ENCODE data around the gene HCRT.

Gene HCRT

DNA sequence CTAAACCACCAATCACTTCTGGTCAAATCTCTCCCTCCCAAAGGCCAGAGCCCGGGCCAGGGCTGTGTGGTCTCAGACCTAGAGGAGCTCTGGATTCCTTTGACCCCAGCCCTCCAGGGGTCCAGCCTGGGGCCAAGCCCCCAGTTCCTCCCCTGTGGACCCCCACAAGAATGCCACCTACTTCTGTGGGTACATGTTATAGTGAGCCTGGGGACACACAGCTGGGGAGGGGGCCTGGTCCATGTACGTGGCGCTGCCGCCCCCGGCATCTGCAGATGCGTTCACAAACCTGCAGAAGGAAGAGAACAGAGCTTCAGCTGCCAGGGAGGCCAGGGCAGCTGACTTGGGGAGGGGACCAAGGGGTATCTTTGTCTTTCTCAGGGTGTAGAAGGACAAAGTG is 16.9 kb upstream of the HCRT start:
- Histone ChIP-seq H3K4me1 (ENCODE audit: control insufficient read depth in 1 of 2, insufficient read depth in 2 of 2, low read length in 2 of 2) (no peaks in the 10 kb centered on the region), H4K8ac (ENCODE audit: low read depth, low read length) (no peak overlapping the region), H3K23ac (ENCODE audit: low read length) (no peak overlapping the region), H4K91ac (ENCODE audit: low read depth, low read length) (no peak overlapping the region), H3K14ac (ENCODE audit: low read length) (no peak overlapping the region), H3K79me1 (ENCODE audit: low read length) (no peaks in the 10 kb centered on the region), H3K27ac (ENCODE audit: low read depth, low read length) (no peak overlapping the region), H3K36me3 (ENCODE audit: control insufficient read depth in 1 of 2, insufficient read depth in 2 of 2, low read length in 2 of 2) (peaks cover 21 to 30% of the 10 kb centered on the region in 2 experiments), H2AK5ac (ENCODE audit: low read length) (no peak overlapping the region), H3K4ac (ENCODE audit: low read depth, low read length) (no peak overlapping the region), H2BK12ac (ENCODE audit: low read length) (no peak overlapping the region), H3K9me3 (ENCODE audit: insufficient read depth, low read depth, low read length) (no peaks in the 10 kb centered on the region), H2BK120ac (ENCODE audit: insufficient read depth, low read length, poor library complexity) (no peak overlapping the region), H3K4me3 (ENCODE audit: low read depth, low read length) (peak overlapping the region; percentile 20), H3K27me3 (ENCODE audit: insufficient read depth, low read length) (no peaks in the 10 kb centered on the region), H3K4me2 (ENCODE audit: low read length) (no peak overlapping the region), H3K79me2 (ENCODE audit: control insufficient read depth, insufficient read depth, low read length, poor library complexity) (no peaks in the 10 kb centered on the region), H3K9ac (ENCODE audit: low read length) (no peak overlapping the region), H2BK5ac (ENCODE audit: low read depth, low read length, poor library complexity) (no peak overlapping the region), H3K18ac (ENCODE audit: low read length) (no peak overlapping the region), H2AFZ (ENCODE audit: insufficient read depth, low read length, poor library complexity) (no peak overlapping the region), H4K12ac (ENCODE audit: low read depth, low read length) (no peak overlapping the region)
- DNase-seq: no peak
- no CpG with 5 or more reads among the region's 6 CpGs for WGBS (ENCODE audit: extremely low coverage, insufficient coverage, insufficient read length)

DNA sequence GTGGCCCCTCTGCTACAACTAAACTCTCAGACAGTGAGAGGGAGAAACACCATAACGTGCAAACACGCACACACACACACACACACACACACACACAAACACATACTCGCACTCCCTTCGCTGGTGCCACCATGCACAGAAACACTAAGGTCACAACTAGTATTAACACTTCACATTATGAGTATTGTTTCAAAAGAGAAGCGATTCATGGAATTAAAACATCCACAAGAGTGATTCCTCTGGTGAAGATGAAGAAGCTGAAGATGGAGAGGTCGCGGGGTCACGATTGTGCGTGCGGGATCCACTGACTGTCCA is 16.2 kb upstream of the HCRT start:
- no peak overlapping the region for H2BK12ac ChIP-seq (ENCODE audit: low read length)
- no peak overlapping the region for H3K14ac ChIP-seq (ENCODE audit: low read length)
- H3K79me2 ChIP-seq (ENCODE audit: control insufficient read depth, insufficient read depth, low read length, poor library complexity): no peaks in the 10 kb centered on the region
- no peaks in the 10 kb centered on the region for H3K9me3 ChIP-seq (ENCODE audit: insufficient read depth, low read depth, low read length)
- H2AK5ac ChIP-seq (ENCODE audit: low read length): no peak overlapping the region
- H3K27ac ChIP-seq (ENCODE audit: low read depth, low read length): no peak overlapping the region
- H2BK5ac ChIP-seq (ENCODE audit: low read depth, low read length, poor library complexity): no peak overlapping the region
- no peaks in the 10 kb centered on the region for H3K79me1 ChIP-seq (ENCODE audit: low read length)
- no peak overlapping the region for H3K18ac ChIP-seq (ENCODE audit: low read length)
- H3K27me3 ChIP-seq (ENCODE audit: insufficient read depth, low read length): no peaks in the 10 kb centered on the region
- no peaks in the 10 kb centered on the region for H3K4me1 ChIP-seq (ENCODE audit: control insufficient read depth in 1 of 2, insufficient read depth in 2 of 2, low read length in 2 of 2)
- DNase-seq: no peak
- H3K4ac ChIP-seq (ENCODE audit: low read depth, low read length): no peak overlapping the region
- H3K4me2 ChIP-seq (ENCODE audit: low read length): no peak overlapping the region
- H4K8ac ChIP-seq (ENCODE audit: low read depth, low read length): no peak overlapping the region
- WGBS (ENCODE audit: extremely low coverage, insufficient coverage, insufficient read length): no CpG with 5 or more reads among the region's 10 CpGs
- H4K91ac ChIP-seq (ENCODE audit: low read depth, low read length): no peak overlapping the region
- H2BK120ac ChIP-seq (ENCODE audit: insufficient read depth, low read length, poor library complexity): no peak overlapping the region
- peaks cover 18 to 30% of the 10 kb centered on the region in 2 experiments for H3K36me3 ChIP-seq (ENCODE audit: control insufficient read depth in 1 of 2, insufficient read depth in 2 of 2, low read length in 2 of 2)
- H3K9ac ChIP-seq (ENCODE audit: low read length): no peak overlapping the region
- H4K12ac ChIP-seq (ENCODE audit: low read depth, low read length): no peak overlapping the region
- H3K23ac ChIP-seq (ENCODE audit: low read length): no peak overlapping the region
- H2AFZ ChIP-seq (ENCODE audit: insufficient read depth, low read length, poor library complexity): no peak overlapping the region
- H3K4me3 ChIP-seq (ENCODE audit: low read depth, low read length): no peak overlapping the region

DNA sequence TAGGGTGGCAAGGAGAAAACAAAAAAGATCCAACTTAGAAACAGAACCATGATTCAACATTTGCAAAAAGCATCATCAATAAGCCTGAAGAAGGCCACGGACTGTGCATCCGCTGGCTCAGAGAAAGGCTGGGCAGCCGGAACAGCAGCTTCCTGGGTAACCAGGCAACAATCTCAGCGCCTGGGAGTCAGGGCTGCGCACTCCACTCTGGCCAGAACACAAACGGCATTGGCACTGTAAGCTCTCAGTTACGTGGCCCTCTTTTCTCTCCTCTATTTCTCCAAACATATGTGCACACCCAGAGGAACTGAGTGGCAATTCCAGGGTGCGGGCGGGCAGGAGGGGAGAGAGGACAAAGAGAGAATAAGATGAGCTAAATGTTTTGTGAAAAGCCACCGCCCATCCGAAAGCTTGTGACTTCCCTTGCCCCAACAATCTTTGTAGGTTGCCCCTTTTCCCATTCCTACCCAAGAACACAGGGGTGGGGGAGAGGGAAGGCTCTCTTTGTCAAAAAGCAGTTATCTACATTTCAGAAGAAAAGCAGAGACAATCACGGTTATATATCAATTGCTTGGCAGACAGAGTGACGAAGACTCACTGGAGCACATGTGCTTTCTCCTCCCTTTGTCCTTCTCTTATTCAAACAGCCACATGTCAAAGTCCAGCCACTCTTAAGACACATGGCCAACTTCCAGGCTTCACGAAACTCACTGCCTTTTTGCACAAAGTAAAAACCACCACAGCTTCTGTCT is 15.6 kb upstream of the HCRT start:
- Histone ChIP-seq H2BK5ac (ENCODE audit: low read depth, low read length, poor library complexity) (no peak overlapping the region), H4K8ac (ENCODE audit: low read depth, low read length) (no peak overlapping the region), H3K4me2 (ENCODE audit: low read length) (no peak overlapping the region), H2BK120ac (ENCODE audit: insufficient read depth, low read length, poor library complexity) (no peak overlapping the region), H4K91ac (ENCODE audit: low read depth, low read length) (no peak overlapping the region), H3K36me3 (ENCODE audit: control insufficient read depth in 1 of 2, insufficient read depth in 2 of 2, low read length in 2 of 2) (peaks cover 18 to 28% of the 10 kb centered on the region in 2 experiments), H3K4ac (ENCODE audit: low read depth, low read length) (no peak overlapping the region), H4K12ac (ENCODE audit: low read depth, low read length) (no peak overlapping the region), H3K9me3 (ENCODE audit: insufficient read depth, low read depth, low read length) (no peaks in the 10 kb centered on the region), H3K14ac (ENCODE audit: low read length) (no peak overlapping the region), H2BK12ac (ENCODE audit: low read length) (no peak overlapping the region), H3K23ac (ENCODE audit: low read length) (no peak overlapping the region), H3K4me3 (ENCODE audit: low read depth, low read length) (no peak overlapping the region), H3K79me2 (ENCODE audit: control insufficient read depth, insufficient read depth, low read length, poor library complexity) (no peaks in the 10 kb centered on the region), H3K27ac (ENCODE audit: low read depth, low read length) (no peak overlapping the region), H3K9ac (ENCODE audit: low read length) (no peak overlapping the region), H3K79me1 (ENCODE audit: low read length) (no peaks in the 10 kb centered on the region), H2AK5ac (ENCODE audit: low read length) (no peak overlapping the region), H2AFZ (ENCODE audit: insufficient read depth, low read length, poor library complexity) (no peak overlapping the region), H3K4me1 (ENCODE audit: control insufficient read depth in 1 of 2, insufficient read depth in 2 of 2, low read length in 2 of 2) (no peaks in the 10 kb centered on the region), H3K18ac (ENCODE audit: low read length) (no peak overlapping the region), H3K27me3 (ENCODE audit: insufficient read depth, low read length) (no peaks in the 10 kb centered on the region)
- DNase-seq: no peak
- no CpG with 5 or more reads among the region's 14 CpGs for WGBS (ENCODE audit: extremely low coverage, insufficient coverage, insufficient read length)

DNA sequence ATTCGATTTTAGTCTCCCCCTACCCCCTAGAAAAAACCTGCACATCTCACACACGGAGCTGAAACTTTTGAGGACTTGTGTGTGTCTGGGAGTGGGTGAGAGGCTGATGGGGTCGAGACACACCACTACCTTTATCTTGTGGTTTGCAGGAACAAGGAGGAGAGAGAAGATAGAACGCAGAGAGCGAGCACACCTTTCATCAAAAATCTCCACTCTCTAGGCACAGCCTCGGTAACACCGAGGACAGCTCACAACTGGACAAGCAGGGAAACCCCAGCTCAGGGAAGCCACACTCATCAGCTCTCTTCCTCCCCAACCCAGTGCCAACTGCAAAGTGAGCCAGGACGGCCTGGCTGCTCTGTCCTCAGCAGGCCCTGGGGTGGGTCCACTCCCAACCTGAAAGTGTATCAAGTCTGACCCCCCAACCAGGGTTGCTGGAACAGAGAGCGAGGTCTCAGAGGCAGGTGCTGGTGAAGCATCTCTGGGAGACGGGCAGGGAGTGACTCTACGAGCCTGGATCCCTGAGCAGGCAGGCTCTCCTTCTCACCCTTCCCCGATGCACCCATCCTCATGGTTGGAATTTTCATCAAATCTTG is 14.3 kb upstream of the HCRT start:
- no peak overlapping the region for H2BK120ac ChIP-seq (ENCODE audit: insufficient read depth, low read length, poor library complexity)
- H3K4ac ChIP-seq (ENCODE audit: low read depth, low read length): no peak overlapping the region
- no peak overlapping the region for H2BK12ac ChIP-seq (ENCODE audit: low read length)
- no peak overlapping the region for H3K4me2 ChIP-seq (ENCODE audit: low read length)
- no peaks in the 10 kb centered on the region for H3K79me1 ChIP-seq (ENCODE audit: low read length)
- no peak overlapping the region for H4K91ac ChIP-seq (ENCODE audit: low read depth, low read length)
- no peak overlapping the region for H3K23ac ChIP-seq (ENCODE audit: low read length)
- H4K8ac ChIP-seq (ENCODE audit: low read depth, low read length): no peak overlapping the region
- DNase-seq: no peak
- no peak overlapping the region for H4K12ac ChIP-seq (ENCODE audit: low read depth, low read length)
- no peak overlapping the region for H3K14ac ChIP-seq (ENCODE audit: low read length)
- WGBS (ENCODE audit: extremely low coverage, insufficient coverage, insufficient read length): no CpG with 5 or more reads among the region's 12 CpGs
- no peak overlapping the region for H2AK5ac ChIP-seq (ENCODE audit: low read length)
- peaks cover 18 to 25% of the 10 kb centered on the region in 2 experiments for H3K36me3 ChIP-seq (ENCODE audit: control insufficient read depth in 1 of 2, insufficient read depth in 2 of 2, low read length in 2 of 2)
- no peak overlapping the region for H2AFZ ChIP-seq (ENCODE audit: insufficient read depth, low read length, poor library complexity)
- H3K27me3 ChIP-seq (ENCODE audit: insufficient read depth, low read length): no peaks in the 10 kb centered on the region
- no peaks in the 10 kb centered on the region for H3K9me3 ChIP-seq (ENCODE audit: insufficient read depth, low read depth, low read length)
- H3K4me1 ChIP-seq (ENCODE audit: control insufficient read depth in 1 of 2, insufficient read depth in 2 of 2, low read length in 2 of 2): peaks cover 0 to 1% of the 10 kb centered on the region in 2 experiments
- H3K27ac ChIP-seq (ENCODE audit: low read depth, low read length): no peak overlapping the region
- H3K4me3 ChIP-seq (ENCODE audit: low read depth, low read length): no peak overlapping the region
- no peaks in the 10 kb centered on the region for H3K79me2 ChIP-seq (ENCODE audit: control insufficient read depth, insufficient read depth, low read length, poor library complexity)
- no peak overlapping the region for H3K18ac ChIP-seq (ENCODE audit: low read length)
- H2BK5ac ChIP-seq (ENCODE audit: low read depth, low read length, poor library complexity): no peak overlapping the region
- peak overlapping the region; percentile 15 for H3K9ac ChIP-seq (ENCODE audit: low read length)
